SIG-M5 treated with dmso at 0.1 percent for 504 hours (cell line): ENCODE results near the gene MGMT.

ENCODE experiments used
- DNase-seq: peaks from one replicate; lab custom pipeline; 2025; ENCODE audit not compliant: unreplicated experiment; lab: John Stamatoyannopoulos, UW

MGMT gene

GRCh38 chr10:129725011-129725410 lies 258.0 kb downstream of the MGMT start:
- DNase-seq = no peak

- no peak for DNase-seq
These were observed 258.4 kb downstream of the MGMT start for GRCh38 chr10:129725482-129725881.

DNA sequence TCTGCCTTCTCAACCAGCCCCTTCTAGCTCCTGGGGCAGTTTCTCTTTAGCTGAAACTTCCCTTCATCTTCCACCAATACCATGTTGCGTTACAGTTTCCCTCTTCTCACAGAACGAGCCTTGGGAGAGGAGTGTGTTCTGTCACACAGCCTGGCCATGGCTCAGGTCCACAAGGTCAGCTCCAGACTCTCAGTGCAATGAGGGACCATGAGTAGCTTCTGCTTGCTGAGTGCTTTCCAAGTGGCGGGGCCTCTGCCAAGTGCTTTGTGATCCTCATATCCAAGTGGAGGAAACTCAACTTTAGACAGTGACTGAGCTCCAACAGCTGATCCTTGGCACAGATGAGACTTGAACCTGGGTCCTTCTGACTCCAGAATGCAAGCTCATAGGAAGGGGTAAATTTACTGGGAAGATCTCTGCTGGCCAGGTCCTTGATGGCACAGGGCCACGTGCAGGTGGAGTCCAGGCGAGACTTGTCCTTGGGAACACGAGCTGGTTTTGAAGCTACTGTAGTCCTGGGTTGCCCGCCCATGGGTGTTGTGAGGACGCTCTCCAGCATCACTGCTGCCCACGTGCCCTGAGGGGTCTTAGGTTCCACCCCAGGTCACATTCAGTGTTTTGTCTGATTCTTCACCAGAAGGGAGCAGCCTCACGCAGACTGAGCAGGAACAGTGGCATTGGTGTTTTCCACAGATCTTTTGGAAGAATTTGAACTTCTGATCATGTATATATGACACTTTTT lies 259.0 kb downstream of the MGMT start:
- no peak for DNase-seq

DNA sequence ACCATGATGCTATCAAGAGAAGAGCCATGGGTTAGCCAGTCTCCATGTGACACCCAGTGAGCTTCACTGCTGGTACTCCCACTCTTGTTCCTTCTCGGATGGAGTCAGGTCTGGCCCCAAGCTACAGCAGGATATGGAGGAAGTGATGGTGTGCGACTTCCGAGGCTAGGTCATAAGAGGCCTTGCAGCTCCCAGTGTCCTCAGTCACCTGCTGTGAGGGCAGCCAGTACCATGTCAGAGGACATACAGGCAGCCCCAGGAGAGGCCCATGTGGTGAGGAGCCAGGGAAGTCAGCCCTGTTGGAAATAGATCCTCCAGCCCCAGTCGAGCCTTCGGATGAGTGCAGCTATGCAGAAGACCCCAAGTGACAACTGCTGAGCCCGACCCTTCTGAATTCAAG lies 260.0 kb downstream of the MGMT start:
- DNase-seq = no peak

GRCh38 chr10:129727495-129727894 lies 260.5 kb downstream of the MGMT start:
- DNase-seq = no peak

- no peak for DNase-seq
These were observed 261.3 kb downstream of the MGMT start for GRCh38 chr10:129728246-129728820.

- DNase-seq = no peak
These were observed 262.1 kb downstream of the MGMT start for GRCh38 chr10:129728905-129729795.

- DNase-seq = no peak
These were observed 263.4 kb downstream of the MGMT start for GRCh38 chr10:129730272-129730992.

DNA sequence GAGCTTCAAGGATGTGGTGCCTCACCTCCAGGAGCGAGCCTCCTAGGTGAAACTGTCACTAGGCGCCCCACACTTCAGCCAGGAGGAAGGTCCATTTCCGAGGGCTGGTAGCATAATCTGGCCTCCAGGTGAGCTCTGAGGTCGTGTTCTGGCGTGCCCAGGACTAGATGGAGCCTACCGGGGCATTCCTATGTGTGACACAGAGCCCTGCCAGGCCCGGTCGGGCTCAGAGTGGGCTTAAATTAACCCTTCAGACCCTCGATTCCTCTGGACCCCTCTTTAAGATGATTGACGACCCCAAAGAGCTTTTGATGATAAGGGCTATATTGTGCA lies 263.9 kb downstream of the MGMT start:
- no peak for DNase-seq

GRCh38 chr10:129740532-129741279 lies 273.7 kb downstream of the MGMT start:
- DNase-seq = no peak

DNA sequence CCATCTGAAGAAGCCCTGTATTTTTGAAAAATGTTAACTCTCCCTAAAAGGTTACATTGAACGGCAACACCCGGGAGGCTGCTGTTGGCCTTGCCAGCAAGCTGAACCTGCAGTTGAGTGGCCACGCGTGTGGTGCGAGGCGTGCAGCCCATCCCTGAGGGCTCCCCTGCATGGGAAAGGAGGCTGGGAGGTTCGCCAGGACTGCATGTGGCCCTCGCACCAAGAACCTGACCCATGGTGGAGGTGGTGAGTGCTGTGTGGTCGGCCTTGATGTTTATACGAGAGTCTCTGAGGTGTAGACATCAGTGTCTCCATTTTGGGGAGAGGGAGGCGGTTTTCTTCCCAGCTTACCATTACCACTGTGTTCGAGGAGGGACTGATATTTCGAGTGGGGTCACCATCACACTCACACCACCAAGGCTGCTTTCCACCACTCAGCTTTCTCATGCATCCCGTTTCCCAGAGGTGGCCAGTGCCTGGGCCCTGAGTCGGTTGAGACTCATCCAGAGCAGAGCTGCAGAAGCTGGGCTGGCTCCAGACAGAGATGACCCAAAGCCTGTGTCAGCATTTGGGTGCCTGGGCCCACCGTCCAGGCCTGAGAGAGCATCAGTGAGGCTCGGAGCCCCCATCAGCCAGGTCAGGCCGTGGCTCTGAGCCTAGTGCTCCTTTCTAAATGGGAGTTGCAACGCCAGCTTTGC lies 274.4 kb downstream of the MGMT start:
- DNase-seq = no peak

- no peak for DNase-seq
These were observed 275.1 kb downstream of the MGMT start for GRCh38 chr10:129741978-129742741.

GRCh38 chr10:129742742-129743550 lies 275.9 kb downstream of the MGMT start:
- no peak for DNase-seq

DNA sequence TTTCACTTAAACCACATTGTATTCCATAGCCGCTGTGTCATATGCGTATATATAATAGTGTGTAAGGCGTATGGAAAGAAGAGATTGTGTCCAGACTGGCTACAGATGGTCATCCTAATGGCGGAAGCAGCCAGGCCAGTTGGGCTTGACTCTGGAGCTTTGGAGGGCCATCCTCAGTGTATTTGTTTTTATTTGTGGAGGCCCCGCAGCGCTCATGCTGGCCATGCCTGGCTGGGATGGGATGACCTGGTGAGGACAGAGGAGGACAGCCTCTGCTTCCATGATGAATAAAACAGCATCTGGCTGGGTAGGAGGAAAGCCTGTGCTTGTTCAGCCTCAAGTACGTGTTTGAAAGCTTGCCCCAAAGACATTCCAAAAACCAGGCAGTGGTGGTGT lies 276.7 kb downstream of the MGMT start:
- DNase-seq = no peak

GRCh38 chr10:129744134-129745111 lies 277.4 kb downstream of the MGMT start:
- no peak for DNase-seq

GRCh38 chr10:129745186-129745750 lies 278.2 kb downstream of the MGMT start:
- no peak for DNase-seq
